OCI-LY1 (cell line): ENCODE measurements around the gene GON4L.
"Not testable (repeated sequence)": the region's sequence is repeated elsewhere in the genome, so short reads cannot be mapped to it uniquely, and the experiment has no call there.

Source experiments
- H2AFZ ChIP-seq: fragments of 200-600 bp; sonication (generic), shearing (Covaris generic); 2 replicates; pipeline ENCODE4 v1.6.0; 2014; ENCODE audit warnings: antibody characterized with exemption, mild to moderate bottlenecking, low read length
- H3F3A ChIP-seq: fragments of 200-600 bp; sonication (generic), shearing (Covaris generic); 2 replicates; pipeline ENCODE4 v1.6.0; 2014; ENCODE audit warnings: mild to moderate bottlenecking, antibody characterized with exemption, low read length, moderate library complexity; ENCODE audit not compliant: insufficient read depth
- H3K27ac ChIP-seq: fragments of 200-600 bp; sonication (generic); 2 replicates; pipeline ENCODE4 v1.5.1; 2014; ENCODE audit warnings: low read length, mixed run types, mild to moderate bottlenecking, low read depth; ENCODE audit not compliant: poor library complexity, severe bottlenecking
- H3K27me3 ChIP-seq: fragments of 200-600 bp; sonication (generic); 2 replicates; pipeline ENCODE4 v1.6.0; 2014; ENCODE audit warnings: antibody characterized with exemption, mild to moderate bottlenecking, low read length, moderate library complexity; ENCODE audit not compliant: insufficient read depth
- H3K36me3 ChIP-seq: fragments of 200-600 bp; sonication (generic); 2 replicates; pipeline ENCODE4 v1.6.1; 2014; ENCODE audit warnings: mild to moderate bottlenecking, antibody characterized with exemption, low read length, moderate library complexity, mixed read lengths; ENCODE audit not compliant: insufficient read depth
- H3K4me1 ChIP-seq: fragments of 200-600 bp; sonication (generic); 2 replicates; pipeline ENCODE4 v1.5.1; 2014; ENCODE audit warnings: mild to moderate bottlenecking, low read length, moderate library complexity; ENCODE audit not compliant: insufficient read depth, severe bottlenecking
- H3K4me2 ChIP-seq: fragments of 200-600 bp; sonication (generic), shearing (Covaris generic); 2 replicates; pipeline ENCODE4 v1.6.1; 2014; ENCODE audit warnings: low read length
- H3K4me3 ChIP-seq: fragments of 200-600 bp; sonication (generic); 2 replicates; pipeline ENCODE4 v1.5.1; 2014; ENCODE audit warnings: low read length, low read depth, mild to moderate bottlenecking, mixed read lengths; ENCODE audit not compliant: poor library complexity, severe bottlenecking
- H3K79me2 ChIP-seq: fragments of 200-600 bp; shearing (Covaris generic); 2 replicates; pipeline ENCODE4 v1.6.1; 2016; ENCODE audit warnings: mixed run types, low read length, mixed read lengths; ENCODE audit not compliant: insufficient read depth
- H3K9ac ChIP-seq: fragments of 200-600 bp; sonication (generic), shearing (Covaris generic); 2 replicates; pipeline ENCODE4 v1.6.1; 2014; ENCODE audit warnings: mild to moderate bottlenecking, low read length, mixed read lengths
- H3K9me2 ChIP-seq: fragments of 200-600 bp; sonication (generic), shearing (Covaris generic); 2 replicates; pipeline ENCODE4 v1.6.1; 2014; ENCODE audit warnings: low read depth, mild to moderate bottlenecking, low read length, mixed read lengths
- H3K9me3 ChIP-seq: fragments of 200-600 bp; shearing (Covaris generic); 2 replicates; pipeline ENCODE4 v1.6.1; 2014; ENCODE audit warnings: low read length, mixed read lengths
- H4K20me1 ChIP-seq: fragments of 200-600 bp; sonication (generic), shearing (Covaris generic); 2 replicates; pipeline ENCODE4 v1.6.0; 2016; ENCODE audit warnings: mild to moderate bottlenecking, low read length; ENCODE audit not compliant: insufficient read depth
- CTCF ChIP-seq: fragments of 200-600 bp; sonication (generic), shearing (Covaris generic); IDR thresholded peaks from 2 replicates; pipeline ENCODE4 v1.5.1; 2017; ENCODE audit warnings: mild to moderate bottlenecking, antibody characterized with exemption, low read length, moderate library complexity, mixed read lengths
- EZH2 ChIP-seq: fragments of 200-600 bp; sonication (generic), shearing (Covaris generic); IDR thresholded peaks from 2 replicates; pipeline ENCODE4 v1.8.0; 2017; ENCODE audit warnings: borderline replicate concordance, mixed run types, mild to moderate bottlenecking, antibody characterized with exemption, low read length, moderate library complexity, mixed read lengths

Gene GON4L

GRCh38 chr1:155703216-155703615 lies 153.8 kb downstream of the GON4L start:
- Histone ChIP-seq H2AFZ (no peak overlapping the region), H3K4me2 (no peak overlapping the region), H3K4me3 (no peak overlapping the region), H3K79me2 (peaks cover 73% of the 10 kb centered on the region), H3K27ac (no peak overlapping the region), H4K20me1 (no peaks in the 10 kb centered on the region), H3F3A (no peaks in the 10 kb centered on the region), H3K9me3 (0 out of 2 replicates have a peak, but pooled peaks cover 2% of the 10 kb centered on the region), H3K9ac (no peak overlapping the region), H3K9me2 (no peaks in the 10 kb centered on the region), H3K36me3 (peaks cover 25% of the 10 kb centered on the region), H3K4me1 (no peaks in the 10 kb centered on the region), H3K27me3 (no peaks in the 10 kb centered on the region)
- TF ChIP-seq EZH2 (no peak), CTCF (no peak)

- not testable (repeated sequence) for H3K4me3 ChIP-seq, H4K20me1 ChIP-seq
Observed at GRCh38 chr1:155701675-155702074, 155.3 kb downstream of the GON4L start.

More at GRCh38 chr1:155701675-155702074, 155.3 kb downstream of the GON4L start:
- not testable (repeated sequence) for H3K4me1 ChIP-seq, H3K27ac ChIP-seq, H3K9me2 ChIP-seq, H3K4me2 ChIP-seq, H3K27me3 ChIP-seq, H3K9me3 ChIP-seq, H3F3A ChIP-seq, H2AFZ ChIP-seq, H3K9ac ChIP-seq
- Histone ChIP-seq H3K36me3 (peaks cover 29% of the 10 kb centered on the region), H3K79me2 (peaks cover 77% of the 10 kb centered on the region)
